GM13976 (cell line): Measurements from ENCODE around the gene MYBPH.
A peak's percentile ranks its signal among the peaks of the same experiment; 100 is the strongest.

Experiments used
- DNase-seq: peaks from one replicate; pipeline ENCODE4 v3.0.0; 2012; ENCODE audit warnings: low spot score
- CTCF ChIP-seq: IDR thresholded peaks from 2 replicates; pipeline ENCODE4 v1.5.1; 2012; ENCODE audit warnings: borderline replicate concordance, mild to moderate bottlenecking; ENCODE audit not compliant: insufficient read depth; ENCODE audit errors: extremely low read depth, missing control alignments, control extremely low read depth
- in situ Hi-C: fragments of 300-500 bp; cut with MboI; formaldehyde crosslinking; loops from one replicate; pipeline ENCODE4 v1.12.0; 2022; ENCODE audit warnings: low sequenced_read_pairs, mixed read lengths, inconsistent platforms; ENCODE audit not compliant: unreplicated experiment

Gene MYBPH

GRCh38 chr1:203124546-203125317 is 50.9 kb downstream of the MYBPH start:
- in situ Hi-C loops: no loop called here
- no peak for TF ChIP-seq CTCF
- DNase-seq: peak; percentile 12

GRCh38 chr1:203124011-203124410 is 51.6 kb downstream of the MYBPH start:
- TF ChIP-seq CTCF: no peak
- peak; percentile 15 for DNase-seq
- in situ Hi-C loops: no loop called here

- no peak for TF ChIP-seq CTCF
- in situ Hi-C loops: no loop called here
- DNase-seq: no peak
Measured at GRCh38 chr1:203122159-203122558, 53.5 kb downstream of the MYBPH start.

GRCh38 chr1:203121186-203122015 is 54.2 kb downstream of the MYBPH start:
- no peak for DNase-seq
- in situ Hi-C loops: no loop called here
- TF ChIP-seq CTCF: no peak

- in situ Hi-C loops: no loop called here
- no peak for TF ChIP-seq CTCF
- no peak for DNase-seq
Measured at GRCh38 chr1:203120325-203121153, 55.1 kb downstream of the MYBPH start.
